A673 (cell line): ENCODE results near the gene LUZP1.

ENCODE experiments used
- CTCF ChIP-seq: fragments of 300-800, 200-600 bp; sonication (generic); conservative IDR thresholded peaks from 2 replicates; pipeline ENCODE4 v1.5.1; 2017; ENCODE audit warnings: low read depth, mild to moderate bottlenecking, antibody characterized with exemption, low read length, moderate library complexity, mixed read lengths
- EZH2 ChIP-seq: fragments of 200-600 bp; sonication (generic); IDR thresholded peaks from 2 replicates; pipeline ENCODE4 v1.6.1; 2017; ENCODE audit warnings: borderline replicate concordance, low read depth, mild to moderate bottlenecking, mixed read lengths, antibody characterized with exemption, low read length; ENCODE audit not compliant: poor library complexity, severe bottlenecking

- TF ChIP-seq CTCF (no peak), EZH2 (no peak)
These were observed 2.6 kb upstream of the LUZP1 start for GRCh38 chr1:23171181-23171755.
